GM19452 (cell line): ENCODE results near the gene TPP2.

ENCODE experiments used
- ATAC-seq: cut with Tn5 transposase; IDR thresholded peaks from one replicate; pipeline ENCODE4 v1.9.1; 2021; ENCODE audit not compliant: unreplicated experiment

Gene TPP2

GRCh38 chr13:102690883-102691282 is 94.1 kb downstream of the TPP2 start:
- ATAC-seq: no peak

DNA sequence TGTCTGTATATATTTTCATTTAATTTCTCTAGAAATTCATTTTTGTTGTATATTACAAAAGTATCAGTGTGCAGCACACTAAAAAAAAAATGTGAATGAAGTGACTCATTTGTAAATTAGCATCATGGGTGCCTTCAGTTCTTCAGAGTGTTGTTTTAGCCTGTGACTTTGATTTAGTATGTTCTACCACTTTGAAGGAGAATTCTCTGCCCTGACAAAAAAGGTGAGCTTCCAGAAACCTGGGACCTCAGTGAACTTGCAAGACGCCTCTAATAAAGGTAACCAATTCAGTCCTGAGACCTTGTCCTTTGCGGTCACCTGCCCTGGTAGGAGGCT is 95.7 kb downstream of the TPP2 start:
- ATAC-seq: no peak

DNA sequence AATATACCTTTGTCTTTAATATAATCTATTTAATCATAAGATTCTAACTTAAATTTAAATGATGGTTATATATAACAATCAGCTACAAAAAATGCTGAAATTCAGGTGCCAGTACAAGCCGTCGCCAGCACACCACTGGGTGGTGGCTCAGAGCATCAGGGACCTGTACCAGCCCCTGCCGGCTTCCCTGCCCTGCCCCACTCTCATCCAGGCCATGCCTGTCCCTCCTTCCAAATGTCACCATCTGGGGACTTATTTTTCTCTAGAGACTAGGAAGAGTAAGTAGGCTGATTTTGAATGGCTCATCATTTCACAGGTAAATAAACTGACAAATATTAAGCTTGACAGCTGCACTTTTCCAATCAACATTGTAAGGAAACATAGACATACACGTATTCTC is 96.5 kb downstream of the TPP2 start:
- no peak for ATAC-seq

DNA sequence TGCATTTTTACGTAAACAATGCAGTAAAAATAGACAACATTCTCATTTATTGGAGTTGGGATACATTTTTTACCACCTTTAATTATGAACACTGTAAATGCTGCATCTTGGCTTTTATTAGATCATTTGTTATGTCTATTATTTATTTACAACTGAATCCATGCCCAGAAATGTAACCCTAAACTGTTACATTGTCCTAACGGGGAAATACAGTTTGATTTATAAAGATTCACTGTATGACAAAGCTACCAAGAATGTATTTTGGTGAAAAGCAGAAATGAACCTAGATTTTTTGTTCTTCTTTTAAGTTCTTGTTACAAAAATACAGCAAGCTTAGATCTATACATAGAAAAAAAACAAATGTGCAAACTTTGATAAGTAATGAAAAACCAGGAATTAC is 97.0 kb downstream of the TPP2 start:
- no peak for ATAC-seq

DNA sequence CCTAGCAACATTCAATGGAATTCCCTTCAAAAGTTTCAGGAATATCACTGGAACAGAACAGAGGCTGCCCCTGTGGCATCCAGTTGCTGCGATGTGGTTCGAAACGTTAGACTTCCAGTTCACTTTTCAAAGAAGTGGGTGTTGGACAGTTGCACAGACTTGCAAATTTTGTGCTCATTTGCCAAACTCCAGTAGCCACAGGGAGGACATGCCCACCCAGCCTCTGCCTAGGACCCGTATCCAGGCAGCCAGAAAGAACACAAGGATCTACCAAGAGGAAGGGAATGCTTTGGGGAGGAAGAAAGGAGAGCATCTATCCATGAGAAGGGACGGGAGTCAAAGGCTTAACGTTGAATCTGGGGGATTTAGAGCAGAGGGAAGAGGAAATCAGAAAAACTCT is 98.2 kb downstream of the TPP2 start, which contains the start of gene METTL21C:
Gene METTL21C, minus strand, starts transcription at position 108 of the 400 bp plus-strand sequence. CDS start 546 bp downstream, outside the sequence.
- ATAC-seq: no peak

DNA sequence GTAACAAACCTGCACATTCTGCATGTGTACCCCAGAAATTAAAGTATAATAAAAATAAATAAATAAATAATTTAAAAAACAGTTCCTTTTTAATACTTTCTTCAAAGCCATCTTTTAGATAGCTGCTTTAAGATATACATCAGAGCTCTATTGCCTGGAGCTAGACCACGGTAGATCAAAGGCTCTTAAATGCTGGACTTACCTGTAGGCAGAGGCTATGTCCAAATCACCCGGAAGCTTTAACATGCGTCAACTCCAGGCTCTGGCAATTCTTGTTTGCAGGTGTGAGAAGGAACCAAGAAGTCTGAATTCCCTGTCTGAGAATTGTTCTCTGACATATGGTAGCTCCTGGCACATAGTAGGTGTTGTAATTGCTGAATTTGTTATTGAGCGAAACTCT is 99.7 kb downstream of the TPP2 start:
- no peak for ATAC-seq

- ATAC-seq: no peak
These were observed 100.5 kb downstream of the TPP2 start for GRCh38 chr13:102697264-102697663.

GRCh38 chr13:102697929-102698648 is 101.3 kb downstream of the TPP2 start:
- ATAC-seq: no peak

DNA sequence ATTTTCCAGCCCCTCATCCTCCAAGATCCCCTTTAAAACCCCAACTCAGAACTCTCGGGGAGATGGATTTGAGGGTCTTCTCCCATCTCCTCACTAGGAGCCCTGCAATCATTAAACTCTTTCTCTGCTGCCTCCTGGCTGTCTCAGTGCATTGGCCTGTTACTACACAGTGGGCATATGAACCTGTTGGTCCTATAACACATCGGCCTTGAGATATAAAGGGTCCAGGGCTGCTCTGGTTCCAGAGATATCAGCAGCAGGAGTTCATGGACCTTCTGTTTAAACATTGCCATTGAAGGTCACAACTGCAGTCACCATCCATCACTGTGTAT is 101.8 kb downstream of the TPP2 start:
- ATAC-seq: no peak

DNA sequence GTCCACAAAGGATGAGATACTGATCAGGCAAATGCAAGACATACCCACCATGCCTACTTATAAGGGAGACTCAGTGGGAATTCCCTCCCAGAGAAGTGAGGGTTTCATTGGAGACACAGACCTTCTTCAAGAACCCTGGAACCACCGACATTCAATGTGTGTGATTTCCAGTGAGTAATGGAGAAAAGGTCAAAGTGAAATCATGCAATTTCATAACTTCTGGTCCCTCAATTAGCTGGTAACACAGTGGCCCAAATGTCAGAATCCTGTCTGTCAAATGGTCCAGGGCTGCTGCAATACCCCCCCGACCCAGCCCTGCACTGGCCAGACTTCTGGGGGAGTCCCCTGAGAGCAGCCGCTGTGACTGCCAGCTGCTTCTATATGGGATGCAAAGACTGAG is 102.7 kb downstream of the TPP2 start:
- ATAC-seq: no peak

GRCh38 chr13:102700088-102701031 is 103.6 kb downstream of the TPP2 start:
- no peak for ATAC-seq

DNA sequence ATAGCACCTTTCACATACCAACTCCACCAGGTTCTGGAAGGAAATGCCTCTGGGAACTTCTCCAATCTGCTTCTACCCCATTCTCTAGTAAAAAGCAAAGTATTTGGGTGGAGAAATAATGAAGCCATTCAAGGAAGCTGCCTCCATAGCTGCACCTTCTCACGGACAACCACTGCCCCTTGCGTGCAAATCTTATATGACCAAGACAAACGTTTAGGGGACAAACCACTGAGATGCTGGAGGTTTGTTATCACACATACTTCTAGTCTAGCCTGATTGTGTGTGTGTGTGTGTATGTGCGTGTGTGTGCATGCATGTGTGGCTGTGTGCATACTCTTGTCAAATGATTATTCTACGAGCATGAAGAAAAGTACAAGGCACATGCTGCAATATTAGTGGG is 104.5 kb downstream of the TPP2 start:
- ATAC-seq: no peak

- ATAC-seq: no peak
These were observed 106.4 kb downstream of the TPP2 start for GRCh38 chr13:102702965-102703725.

- ATAC-seq: no peak
These were observed 106.9 kb downstream of the TPP2 start for GRCh38 chr13:102703726-102704035.

DNA sequence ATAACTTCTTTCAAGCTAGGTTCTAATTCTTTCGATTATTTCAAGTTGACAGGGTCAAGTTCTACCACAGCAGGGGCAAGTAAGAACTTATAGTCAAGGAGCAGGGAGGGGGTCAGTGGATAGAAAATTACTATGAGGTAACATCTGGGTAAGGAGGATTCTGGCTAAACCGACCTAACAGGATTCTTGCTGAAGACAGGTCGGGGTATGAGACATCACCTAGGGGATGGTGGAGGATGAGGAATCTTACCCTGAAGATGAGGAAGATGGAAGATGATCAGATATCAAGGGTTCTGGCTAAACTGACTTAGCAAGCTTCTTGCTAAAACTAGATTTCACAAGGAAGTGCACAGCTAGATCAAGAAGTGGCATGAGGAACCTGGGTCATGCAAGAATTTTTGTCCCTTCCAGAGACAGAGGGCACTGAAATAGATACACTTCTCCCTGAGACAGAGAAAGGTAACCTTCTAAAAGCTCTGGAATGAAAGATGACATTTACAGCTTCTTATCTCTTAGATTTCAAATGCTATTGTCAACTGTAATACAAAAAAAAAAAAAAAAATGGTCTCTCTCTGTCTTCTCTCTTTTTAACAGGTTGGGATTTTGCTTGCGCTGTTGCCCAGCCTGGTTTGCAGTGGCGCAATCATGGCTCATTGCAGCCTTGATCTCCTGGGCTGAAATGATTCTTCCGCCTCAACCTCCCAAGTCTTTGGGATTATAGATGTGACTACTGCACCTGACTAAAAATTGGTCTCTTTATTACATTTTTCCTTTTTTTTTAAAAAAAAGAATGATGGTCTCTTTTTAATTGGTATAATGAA is 107.7 kb downstream of the TPP2 start:
- no peak for ATAC-seq

GRCh38 chr13:102707467-102707866 is 110.7 kb downstream of the TPP2 start:
- no peak for ATAC-seq

- no peak for ATAC-seq
These were observed 111.4 kb downstream of the TPP2 start for GRCh38 chr13:102708211-102708610.

GRCh38 chr13:102708991-102709390 is 112.2 kb downstream of the TPP2 start:
- ATAC-seq: no peak

- ATAC-seq: no peak
These were observed 112.8 kb downstream of the TPP2 start for GRCh38 chr13:102709536-102709935.

- ATAC-seq: no peak
These were observed 113.5 kb downstream of the TPP2 start for GRCh38 chr13:102710261-102710679.

DNA sequence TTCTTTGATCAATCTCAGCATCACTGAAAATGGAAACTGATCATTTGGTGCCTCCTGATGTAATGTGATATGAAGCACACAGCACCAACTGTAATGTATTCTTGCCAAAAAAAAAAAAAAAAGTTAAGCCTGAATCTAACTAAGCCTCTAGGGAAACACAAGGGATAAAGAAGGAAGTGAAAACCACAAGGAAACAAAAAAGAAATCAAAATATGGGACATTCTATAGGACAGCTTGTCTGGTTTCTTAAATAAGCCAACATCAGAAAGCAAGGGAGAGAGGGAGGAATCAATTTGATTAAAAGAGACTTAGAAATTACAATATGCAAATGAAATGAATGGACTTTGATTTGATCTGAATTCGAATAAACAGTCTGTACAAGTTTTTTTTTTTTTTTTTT is 118.7 kb downstream of the TPP2 start:
- no peak for ATAC-seq
